Neutrophil (primary cell): ENCODE data around the gene CMTM1.

Source experiments
- H3K27ac ChIP-seq: fragments of 200-600 bp; sonication (generic); 2 replicates; pipeline ENCODE4 v1.5.1; 2016; ENCODE audit warnings: mild to moderate bottlenecking, moderate library complexity
- H3K27me3 ChIP-seq: fragments of 200-600 bp; sonication (generic); 2 replicates; pipeline ENCODE4 v1.6.0; 2016; ENCODE audit warnings: mild to moderate bottlenecking
- H3K36me3 ChIP-seq: fragments of 200-600 bp; sonication (generic); 2 replicates; pipeline ENCODE4 v1.5.1; 2017
- H3K4me1 ChIP-seq, 2 experiments: fragments of 200-600 bp in 1 of 2; sonication (generic) in 1 of 2; 1 replicate in 1 of 2; 2 replicates in 1 of 2; pipeline versions ENCODE4 v1.5.1 to v1.6.1; 2013 to 2016; ENCODE audit warnings: low read depth in 1 of 2, low read length in 1 of 2, mild to moderate bottlenecking in 1 of 2, moderate library complexity in 1 of 2; ENCODE audit not compliant: control insufficient read depth in 1 of 2, insufficient read depth in 1 of 2
- H3K4me3 ChIP-seq, 2 experiments: fragments of 200-600 bp in 1 of 2; sonication (generic) in 1 of 2; 1 replicate in 1 of 2; 2 replicates in 1 of 2; pipeline ENCODE4 v1.5.1; 2013 to 2016; ENCODE audit warnings: low read depth in 1 of 2, low read length in 1 of 2, mild to moderate bottlenecking in 1 of 2, moderate library complexity in 1 of 2
- H3K9me3 ChIP-seq: fragments of 200-600 bp; sonication (generic); 2 replicates; pipeline ENCODE4 v1.5.1; 2016
- CTCF ChIP-seq: fragments of 200-600 bp; sonication (generic); IDR thresholded peaks from 2 replicates; pipeline ENCODE4 v1.5.1; 2016; ENCODE audit warnings: antibody characterized with exemption

Gene CMTM1

GRCh38 chr16:66617010-66617434 lies 50.8 kb downstream of the CMTM1 start:
- H3K9me3 ChIP-seq = no peaks in the 10 kb centered on the region
- no peak overlapping the region for H3K27ac ChIP-seq
- peaks cover 12 to 15% of the 10 kb centered on the region in 2 experiments for H3K4me1 ChIP-seq
- no peak for TF ChIP-seq CTCF
- H3K27me3 ChIP-seq = no peaks in the 10 kb centered on the region
- peaks cover 64% of the 10 kb centered on the region for H3K36me3 ChIP-seq
- no peak overlapping the region for H3K4me3 ChIP-seq

- Histone ChIP-seq H3K27ac (no peak overlapping the region), H3K9me3 (no peaks in the 10 kb centered on the region), H3K4me3 (no peak overlapping the region), H3K4me1 (peaks cover 12 to 15% of the 10 kb centered on the region in 2 experiments), H3K36me3 (peaks cover 63% of the 10 kb centered on the region), H3K27me3 (no peaks in the 10 kb centered on the region)
- TF ChIP-seq CTCF = no peak
Observed at GRCh38 chr16:66617728-66618127, 51.5 kb downstream of the CMTM1 start.

GRCh38 chr16:66618588-66619375 lies 52.5 kb downstream of the CMTM1 start:
- H3K27ac ChIP-seq = no peak overlapping the region
- H3K4me3 ChIP-seq = no peak overlapping the region
- H3K4me1 ChIP-seq = peaks cover 12 to 15% of the 10 kb centered on the region in 2 experiments
- TF ChIP-seq CTCF = no peak
- no peaks in the 10 kb centered on the region for H3K27me3 ChIP-seq
- peaks cover 58% of the 10 kb centered on the region for H3K36me3 ChIP-seq
- no peaks in the 10 kb centered on the region for H3K9me3 ChIP-seq

- Histone ChIP-seq H3K4me3 (no peak overlapping the region), H3K27me3 (no peaks in the 10 kb centered on the region), H3K36me3 (peaks cover 48% of the 10 kb centered on the region), H3K27ac (peak overlapping the region; percentile 28), H3K9me3 (no peaks in the 10 kb centered on the region), H3K4me1 (peaks cover 12 to 15% of the 10 kb centered on the region in 2 experiments)
- no peak for TF ChIP-seq CTCF
Observed at GRCh38 chr16:66619534-66620428, 53.5 kb downstream of the CMTM1 start.

- Histone ChIP-seq H3K9me3 (no peaks in the 10 kb centered on the region), H3K27me3 (no peaks in the 10 kb centered on the region), H3K4me1 (peaks cover 12 to 15% of the 10 kb centered on the region in 2 experiments), H3K27ac (no peak overlapping the region), H3K4me3 (no peak overlapping the region), H3K36me3 (peaks cover 42% of the 10 kb centered on the region)
- TF ChIP-seq CTCF = no peak
Observed at GRCh38 chr16:66620429-66620795, 54.2 kb downstream of the CMTM1 start.
